ENCODE results near the gene TSR3.

Gene TSR3

GRCh38 chr16:1335211-1335971 lies 16.3 kb downstream of the TSR3 start:
- no peak for DNase-seq (ENCODE audit: extremely low spot score)
- TF ChIP-seq NFRKB (IDR thresholded peaks at IDR 0.05) (no peak), ARNT (IDR thresholded peaks at IDR 0.05) (no peak), LEF1 (IDR thresholded peaks at IDR 0.05; ENCODE audit: borderline replicate concordance) (no peak), HDGF (IDR thresholded peaks at IDR 0.05; ENCODE audit: borderline replicate concordance) (no peak), TARDBP (IDR thresholded peaks at IDR 0.05) (no peak)
- POLR2A ChIA-PET, result interaction anchor here (0.6 to 1.0 kb wide), 2 partner anchors 26 to 85 kb away, joined by 3 to 4 read pairs; partner anchors contain the start of genes UBE2I and UQCC4
- CTCF ChIA-PET, result interaction anchor here (1.3 kb wide), 1 partner anchor 28 kb away, joined by 5 read pairs; no protein-coding TSS in a partner anchor

GRCh38 chr16:1334739-1335138 lies 16.9 kb downstream of the TSR3 start:
- no peak for DNase-seq (ENCODE audit: extremely low spot score)
- TF ChIP-seq LEF1 (IDR thresholded peaks at IDR 0.05; ENCODE audit: borderline replicate concordance) (no peak), FOXA1 (IDR thresholded peaks at IDR 0.05) (no peak), L3MBTL2 (conservative IDR thresholded peaks at IDR 0.05) (no peak), CTBP1 (IDR thresholded peaks at IDR 0.05; ENCODE audit: borderline replicate concordance) (no peak), ARNT (IDR thresholded peaks at IDR 0.05) (no peak), TARDBP (IDR thresholded peaks at IDR 0.05) (no peak), FOXK2 (IDR thresholded peaks at IDR 0.05) (no peak), BHLHE40 (IDR thresholded peaks at IDR 0.05; ENCODE audit: borderline replicate concordance) (no peak), PKNOX1 (IDR thresholded peaks at IDR 0.05) (no peak), ELF4 (IDR thresholded peaks at IDR 0.05) (no peak), FOXM1 (IDR thresholded peaks at IDR 0.05; ENCODE audit: borderline replicate concordance) (no peak), HDGF (IDR thresholded peaks at IDR 0.05; ENCODE audit: borderline replicate concordance) (no peak), SP1 (IDR thresholded peaks at IDR 0.05) (no peak), ZNF384 (IDR thresholded peaks at IDR 0.05) (no peak), NFRKB (IDR thresholded peaks at IDR 0.05) (no peak), SUZ12 (IDR thresholded peaks at IDR 0.05) (no peak)
- ChIA-PET CTCF (interaction anchor here (1.3 kb wide), 1 partner anchor 29 kb away, joined by 5 read pairs; no protein-coding TSS in a partner anchor), POLR2A (interaction anchor here (0.6 to 1.0 kb wide), 2 partner anchors 26 to 86 kb away, joined by 3 to 4 read pairs; partner anchors contain the start of genes UBE2I and UQCC4)

GRCh38 chr16:1333854-1334700 lies 17.6 kb downstream of the TSR3 start:
- no peak for DNase-seq (ENCODE audit: extremely low spot score)
- ChIA-PET CTCF (interaction anchor here (1.3 kb wide), 1 partner anchor 29 kb away, joined by 5 read pairs; no protein-coding TSS in a partner anchor), POLR2A (interaction anchor here (1.0 kb wide), 2 partner anchors 12 to 25 kb away, joined by 3 to 4 read pairs; partner anchors contain the start of gene UBE2I)
- TF ChIP-seq ELF4 (IDR thresholded peaks at IDR 0.05), result no peak
- TF ChIP-seq FOXA1 (IDR thresholded peaks at IDR 0.05), result no peak
- TF ChIP-seq LEF1 (IDR thresholded peaks at IDR 0.05; ENCODE audit: borderline replicate concordance), result no peak
- no peak for TF ChIP-seq BHLHE40 (IDR thresholded peaks at IDR 0.05; ENCODE audit: borderline replicate concordance)
- no peak for TF ChIP-seq CTBP1 (IDR thresholded peaks at IDR 0.05; ENCODE audit: borderline replicate concordance)
- TF ChIP-seq FOXM1 (IDR thresholded peaks at IDR 0.05; ENCODE audit: borderline replicate concordance), result no peak
- no peak for TF ChIP-seq FOXK2 (IDR thresholded peaks at IDR 0.05)
- no peak for TF ChIP-seq SUZ12 (IDR thresholded peaks at IDR 0.05)
- TF ChIP-seq PKNOX1 (IDR thresholded peaks at IDR 0.05), result no peak
- TF ChIP-seq HDGF (IDR thresholded peaks at IDR 0.05; ENCODE audit: borderline replicate concordance), result no peak
- no peak for TF ChIP-seq ARNT (IDR thresholded peaks at IDR 0.05)
- TF ChIP-seq TARDBP (IDR thresholded peaks at IDR 0.05), result no peak
- TF ChIP-seq L3MBTL2 (conservative IDR thresholded peaks at IDR 0.05), result no peak
- no peak for TF ChIP-seq NFRKB (IDR thresholded peaks at IDR 0.05)
- TF ChIP-seq SP1 (IDR thresholded peaks at IDR 0.05), result no peak
- TF ChIP-seq ZNF384 (IDR thresholded peaks at IDR 0.05), result no peak

- no peak for TF ChIP-seq BHLHE40 (IDR thresholded peaks at IDR 0.05; ENCODE audit: borderline replicate concordance)
- TF ChIP-seq SUZ12 (IDR thresholded peaks at IDR 0.05), result no peak
- TF ChIP-seq FOXK2 (IDR thresholded peaks at IDR 0.05), result no peak
- TF ChIP-seq NFRKB (IDR thresholded peaks at IDR 0.05), result no peak
- no peak for TF ChIP-seq ELF4 (IDR thresholded peaks at IDR 0.05)
- no peak for TF ChIP-seq ARNT (IDR thresholded peaks at IDR 0.05)
- TF ChIP-seq TARDBP (IDR thresholded peaks at IDR 0.05), result no peak
- no peak for TF ChIP-seq L3MBTL2 (conservative IDR thresholded peaks at IDR 0.05)
- TF ChIP-seq SP1 (IDR thresholded peaks at IDR 0.05), result no peak
- TF ChIP-seq PKNOX1 (IDR thresholded peaks at IDR 0.05), result no peak
- no peak for TF ChIP-seq LEF1 (IDR thresholded peaks at IDR 0.05; ENCODE audit: borderline replicate concordance)
- no peak for TF ChIP-seq FOXM1 (IDR thresholded peaks at IDR 0.05; ENCODE audit: borderline replicate concordance)
- TF ChIP-seq CTBP1 (IDR thresholded peaks at IDR 0.05; ENCODE audit: borderline replicate concordance), result no peak
- TF ChIP-seq ZNF384 (IDR thresholded peaks at IDR 0.05), result no peak
- no peak for TF ChIP-seq FOXA1 (IDR thresholded peaks at IDR 0.05)
- TF ChIP-seq HDGF (IDR thresholded peaks at IDR 0.05; ENCODE audit: borderline replicate concordance), result no peak
- peak; percentile 86 for DNase-seq (ENCODE audit: extremely low spot score)
- POLR2A ChIA-PET, result interaction anchor here (0.6 to 1.0 kb wide), 3 partner anchors 11 to 87 kb away, joined by 3 to 4 read pairs (median 4); partner anchors contain the start of gene UQCC4
- CTCF ChIA-PET, result interaction anchor here (0.7 kb wide), 1 partner anchor 30 kb away, joined by 3 read pairs; no protein-coding TSS in a partner anchor
Observed at GRCh38 chr16:1333149-1333812, 18.4 kb downstream of the TSR3 start, which contains the start of gene BAIAP3. TSS of gene BAIAP3 (plus strand) at chr16:1333645. CDS start at chr16:1338550, 4,905 bp downstream.
